ENCODE results near the gene HIGD1B. TPM values are rescaled to one million over a fixed set of nuclear protein-coding genes. Genes with fewer than 3 reads are reported as not detected.
A peak's percentile ranks its signal among the peaks of the same experiment; 100 is the strongest.

The HIGD1B gene
- total RNA-seq, 3 donors from 2014 or later (not counting 1 experiment from before 2014, with no cell fraction given): not detected

DNA sequence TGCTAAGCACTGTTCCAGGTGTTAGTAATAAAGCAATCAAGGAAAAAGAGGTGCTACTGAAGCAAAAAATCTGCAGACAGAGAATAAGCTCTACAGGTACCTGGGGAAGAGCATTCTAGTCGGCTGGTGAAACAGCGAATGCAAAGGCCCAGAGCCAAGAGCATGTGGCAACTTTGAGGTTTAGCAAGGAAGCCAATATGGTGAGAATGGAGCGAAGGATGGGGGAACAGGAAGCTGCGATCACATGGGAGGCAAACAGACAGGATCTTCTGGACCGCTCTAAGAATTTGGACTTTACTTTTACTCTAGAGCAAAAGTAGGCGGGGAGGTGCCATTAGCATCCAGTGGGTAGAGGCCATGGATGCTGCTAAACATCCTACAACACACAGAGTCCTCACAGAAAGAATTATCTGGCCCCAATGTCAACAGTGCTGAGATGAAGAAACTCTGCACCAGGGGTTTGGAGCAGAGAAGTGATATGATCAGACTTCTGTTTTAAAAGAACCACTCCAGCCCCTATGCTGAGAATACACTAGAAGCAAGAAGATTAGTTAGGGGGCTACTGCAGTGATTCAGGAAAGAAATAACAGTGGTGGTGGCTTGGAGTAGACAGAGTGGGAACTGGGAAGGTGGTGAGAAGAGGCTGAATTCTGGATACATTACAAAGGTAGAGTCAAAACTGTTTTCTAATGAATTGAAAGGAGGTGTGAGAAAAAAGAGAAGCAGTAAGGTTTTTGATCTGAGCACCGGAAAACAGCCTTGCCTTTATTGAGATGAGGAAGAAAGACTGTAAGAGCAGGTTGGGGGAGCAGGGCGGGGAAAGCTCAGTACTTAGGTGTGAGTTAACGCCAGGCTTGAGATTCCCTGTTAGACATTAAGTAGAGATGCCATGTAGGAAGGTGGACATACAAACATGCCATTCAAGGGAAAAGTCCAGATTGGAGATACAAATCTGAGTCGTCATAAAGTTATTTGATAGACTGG lies 40.6 kb downstream of the HIGD1B start:
- TF ChIP-seq, protein P1, sequence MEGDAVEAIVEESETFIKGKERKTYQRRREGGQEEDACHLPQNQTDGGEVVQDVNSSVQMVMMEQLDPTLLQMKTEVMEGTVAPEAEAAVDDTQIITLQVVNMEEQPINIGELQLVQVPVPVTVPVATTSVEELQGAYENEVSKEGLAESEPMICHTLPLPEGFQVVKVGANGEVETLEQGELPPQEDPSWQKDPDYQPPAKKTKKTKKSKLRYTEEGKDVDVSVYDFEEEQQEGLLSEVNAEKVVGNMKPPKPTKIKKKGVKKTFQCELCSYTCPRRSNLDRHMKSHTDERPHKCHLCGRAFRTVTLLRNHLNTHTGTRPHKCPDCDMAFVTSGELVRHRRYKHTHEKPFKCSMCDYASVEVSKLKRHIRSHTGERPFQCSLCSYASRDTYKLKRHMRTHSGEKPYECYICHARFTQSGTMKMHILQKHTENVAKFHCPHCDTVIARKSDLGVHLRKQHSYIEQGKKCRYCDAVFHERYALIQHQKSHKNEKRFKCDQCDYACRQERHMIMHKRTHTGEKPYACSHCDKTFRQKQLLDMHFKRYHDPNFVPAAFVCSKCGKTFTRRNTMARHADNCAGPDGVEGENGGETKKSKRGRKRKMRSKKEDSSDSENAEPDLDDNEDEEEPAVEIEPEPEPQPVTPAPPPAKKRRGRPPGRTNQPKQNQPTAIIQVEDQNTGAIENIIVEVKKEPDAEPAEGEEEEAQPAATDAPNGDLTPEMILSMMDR (IDR thresholded peaks at IDR 0.05): no peak
- peaks cover 14% of the 10 kb centered on the region for H3K36me3 Mint-ChIP-seq
- H3K4me1 Mint-ChIP-seq: peaks cover 0 to 5% of the 10 kb centered on the region in 2 donors
- ATAC-seq: peak in 2 of 3 donors; percentile 73 to 84
- Histone ChIP-seq H3K9me3 (ENCODE audit: control insufficient read depth, insufficient read depth, low read length) (no peaks in the 10 kb centered on the region), H3K36me3 (ENCODE audit: control insufficient read depth, insufficient read depth, low read length) (peaks cover 48% of the 10 kb centered on the region), H3K4me1 (ENCODE audit: control insufficient read depth, insufficient read depth, low read length) (peaks cover 23% of the 10 kb centered on the region), H3K4me3 (ENCODE audit: low read length) (no peak overlapping the region), H3K27ac (ENCODE audit: low read length) (peak overlapping the region; percentile 21), H3K27me3 (ENCODE audit: control insufficient read depth, insufficient read depth, low read length) (no peaks in the 10 kb centered on the region)
- no peak overlapping the region for H3K27ac Mint-ChIP-seq
- intact Hi-C loops (cut with micrococcal nuclease): no loop called here
- H3K4me3 Mint-ChIP-seq: no peak overlapping the region
- no peaks in the 10 kb centered on the region for H3K9me3 Mint-ChIP-seq
- WGBS (ENCODE audit: insufficient coverage): 26% methylated on average over 10 of the region's 10 CpGs
- no peaks in the 10 kb centered on the region for H3K27me3 Mint-ChIP-seq (ENCODE audit: low read depth in 2 of 2)
- peak in 1 of 2 donors; percentile 47 for DNase-seq

DNA sequence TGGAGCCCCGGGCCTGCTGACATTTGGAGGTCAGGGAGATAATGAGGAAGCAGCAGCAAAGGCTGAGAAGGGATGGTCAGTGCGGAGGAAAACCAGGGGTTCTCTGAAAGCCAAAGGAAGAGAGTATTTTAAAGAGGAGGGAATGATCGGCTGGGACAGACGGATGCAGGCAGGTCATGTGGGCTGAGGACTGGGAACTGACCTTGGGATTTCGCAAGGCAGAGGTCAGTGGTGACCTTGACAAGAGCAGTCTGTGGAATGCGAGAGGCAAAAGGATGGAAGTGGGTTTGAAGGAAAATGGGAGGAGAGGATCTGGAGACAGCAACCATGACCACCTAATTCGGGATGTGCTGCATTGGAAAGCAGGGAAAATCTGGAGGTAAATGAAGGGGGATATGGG lies 41.3 kb downstream of the HIGD1B start:
- no peak overlapping the region for H3K27ac ChIP-seq (ENCODE audit: low read length)
- H3K27me3 ChIP-seq (ENCODE audit: control insufficient read depth, insufficient read depth, low read length): no peaks in the 10 kb centered on the region
- H3K9me3 ChIP-seq (ENCODE audit: control insufficient read depth, insufficient read depth, low read length): no peaks in the 10 kb centered on the region
- ATAC-seq (no peak), DNase-seq (no peak)
- TF ChIP-seq, protein P1 (IDR thresholded peaks at IDR 0.05): no peak
- H3K4me3 Mint-ChIP-seq: no peak overlapping the region
- H3K9me3 Mint-ChIP-seq: no peaks in the 10 kb centered on the region
- no peaks in the 10 kb centered on the region for H3K27me3 Mint-ChIP-seq (ENCODE audit: low read depth in 2 of 2)
- H3K4me3 ChIP-seq (ENCODE audit: low read length): no peak overlapping the region
- peaks cover 7% of the 10 kb centered on the region for H3K36me3 Mint-ChIP-seq
- H3K4me1 Mint-ChIP-seq: peaks cover 0 to 5% of the 10 kb centered on the region in 2 donors
- intact Hi-C loops (cut with micrococcal nuclease): no loop called here
- peaks cover 23% of the 10 kb centered on the region for H3K4me1 ChIP-seq (ENCODE audit: control insufficient read depth, insufficient read depth, low read length)
- WGBS (ENCODE audit: insufficient coverage): 89% methylated on average over 7 of the region's 7 CpGs
- H3K36me3 ChIP-seq (ENCODE audit: control insufficient read depth, insufficient read depth, low read length): peaks cover 46% of the 10 kb centered on the region
- no peak overlapping the region for H3K27ac Mint-ChIP-seq

DNA sequence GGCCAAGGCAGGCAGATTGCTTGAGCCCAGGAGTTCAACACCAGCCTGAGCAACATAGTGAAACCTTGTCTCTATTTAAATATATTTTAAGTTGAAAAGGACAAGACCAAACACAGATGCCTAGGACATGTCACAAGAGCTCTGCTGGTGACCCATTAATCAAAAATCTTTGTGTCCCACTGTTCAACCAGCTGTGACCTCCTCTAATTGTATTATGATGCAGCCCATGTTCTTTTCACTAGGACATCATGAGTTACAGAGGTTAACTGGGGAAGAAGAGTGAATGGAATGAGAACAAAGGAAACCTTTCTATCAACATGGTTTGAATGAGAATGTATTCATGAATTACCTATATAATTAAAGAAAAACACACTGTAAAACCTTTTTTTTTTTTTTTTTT lies 44.6 kb downstream of the HIGD1B start:
- peaks cover 25% of the 10 kb centered on the region for H3K36me3 ChIP-seq (ENCODE audit: control insufficient read depth, insufficient read depth, low read length)
- no peak for DNase-seq
- no peaks in the 10 kb centered on the region for H3K36me3 Mint-ChIP-seq
- H3K4me3 ChIP-seq (ENCODE audit: low read length): no peak overlapping the region
- H3K9me3 ChIP-seq (ENCODE audit: control insufficient read depth, insufficient read depth, low read length): no peaks in the 10 kb centered on the region
- H3K27ac Mint-ChIP-seq: no peak overlapping the region
- no peaks in the 10 kb centered on the region for H3K9me3 Mint-ChIP-seq
- no peaks in the 10 kb centered on the region for H3K27me3 ChIP-seq (ENCODE audit: control insufficient read depth, insufficient read depth, low read length)
- intact Hi-C loops (cut with micrococcal nuclease): no loop called here
- H3K4me3 Mint-ChIP-seq: no peak overlapping the region
- TF ChIP-seq, protein P1 (IDR thresholded peaks at IDR 0.05): no peak
- peaks cover 18% of the 10 kb centered on the region for H3K4me1 ChIP-seq (ENCODE audit: control insufficient read depth, insufficient read depth, low read length)
- H3K4me1 Mint-ChIP-seq: peaks cover 0 to 15% of the 10 kb centered on the region in 2 donors
- no peak for ATAC-seq
- no peak overlapping the region for H3K27ac ChIP-seq (ENCODE audit: low read length)
- no peaks in the 10 kb centered on the region for H3K27me3 Mint-ChIP-seq (ENCODE audit: low read depth in 2 of 2)
